ENCODE data around the gene MYLK2.

- no peak for TF ChIP-seq CTCF (IDR thresholded peaks at IDR 0.05)
- no peak for TF ChIP-seq POLR2A (IDR thresholded peaks at IDR 0.05)
Observed at GRCh38 chr20:31836853-31837608, 17.9 kb downstream of the MYLK2 start.

Data from adrenal gland (tissue), 5 donors.